H7 (cell line): ENCODE measurements around the gene IMMP2L. TPM values are rescaled to one million over a fixed set of nuclear protein-coding genes. Genes with fewer than 3 reads are reported as not detected.

ENCODE experiments used
- DNase-seq: peaks from one replicate; pipeline ENCODE4 v3.0.0; 2012
- H3K27me3 ChIP-seq: 2 replicates; pipeline ENCODE4 v1.6.0; 2011; ENCODE audit warnings: mild to moderate bottlenecking, low read length; ENCODE audit not compliant: control insufficient read depth, insufficient read depth
- H3K36me3 ChIP-seq: replicated peaks from 2 replicates; pipeline ENCODE4 v1.5.1; 2011; ENCODE audit warnings: low read length; ENCODE audit not compliant: control insufficient read depth, insufficient read depth
- H3K4me3 ChIP-seq: 2 replicates; pipeline ENCODE4 v1.5.1; 2011; ENCODE audit warnings: low read depth, mild to moderate bottlenecking, control low read depth, low read length, moderate library complexity; ENCODE audit not compliant: insufficient read depth
- total RNA-seq: library from RNA; depleted of rRNA; stranded (reverse); fragments of >200 nt; shearing (Covaris generic); gene quantifications from 2 replicates; pipeline ENCODE4 v1.2.3, GENCODE V29; 2014

The IMMP2L gene
- total RNA-seq, 1 experiment from 2014 or later: 9.2 TPM

DNA sequence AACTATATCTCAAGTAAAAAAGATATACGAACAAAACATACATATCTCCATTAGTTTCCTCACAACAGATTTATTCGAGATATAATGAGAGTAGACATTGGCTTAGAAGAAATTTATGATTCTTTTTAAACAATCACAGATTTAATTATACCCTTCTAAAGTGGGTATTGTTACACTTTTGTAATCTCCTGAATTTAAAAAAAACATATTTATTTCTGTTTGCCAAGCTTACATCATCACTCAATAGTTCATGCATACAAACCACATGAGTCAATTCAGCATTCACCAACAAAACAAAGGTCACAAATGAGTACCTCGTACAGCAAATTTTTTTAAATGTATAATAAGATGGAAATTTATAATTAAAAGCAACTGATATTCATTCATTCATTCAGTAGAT lies 453.8 kb downstream of the IMMP2L start:
- no peaks in the 10 kb centered on the region for H3K36me3 ChIP-seq
- no peaks in the 10 kb centered on the region for H3K27me3 ChIP-seq
- no peak for DNase-seq
- no peak overlapping the region for H3K4me3 ChIP-seq

- Histone ChIP-seq H3K4me3 (no peak overlapping the region), H3K36me3 (no peaks in the 10 kb centered on the region), H3K27me3 (no peaks in the 10 kb centered on the region)
- DNase-seq: no peak
These were observed 454.3 kb downstream of the IMMP2L start for GRCh38 chr7:111108000-111108399.

- no peaks in the 10 kb centered on the region for H3K36me3 ChIP-seq
- DNase-seq: no peak
- H3K4me3 ChIP-seq: no peak overlapping the region
- no peaks in the 10 kb centered on the region for H3K27me3 ChIP-seq
These were observed 454.7 kb downstream of the IMMP2L start for GRCh38 chr7:111107579-111107978.

- no peaks in the 10 kb centered on the region for H3K36me3 ChIP-seq
- H3K4me3 ChIP-seq: no peak overlapping the region
- no peak for DNase-seq
- H3K27me3 ChIP-seq: no peaks in the 10 kb centered on the region
These were observed 457.0 kb downstream of the IMMP2L start for GRCh38 chr7:111105269-111105668.

- H3K36me3 ChIP-seq: no peaks in the 10 kb centered on the region
- no peak overlapping the region for H3K4me3 ChIP-seq
- no peaks in the 10 kb centered on the region for H3K27me3 ChIP-seq
- no peak for DNase-seq
These were observed 457.6 kb downstream of the IMMP2L start for GRCh38 chr7:111104710-111105109.

- Histone ChIP-seq H3K27me3 (no peaks in the 10 kb centered on the region), H3K36me3 (no peaks in the 10 kb centered on the region), H3K4me3 (no peak overlapping the region)
- DNase-seq: no peak
These were observed 458.5 kb downstream of the IMMP2L start for GRCh38 chr7:111103678-111104274.

GRCh38 chr7:111103136-111103535 lies 459.2 kb downstream of the IMMP2L start:
- no peak for DNase-seq
- Histone ChIP-seq H3K36me3 (no peaks in the 10 kb centered on the region), H3K4me3 (no peak overlapping the region), H3K27me3 (no peaks in the 10 kb centered on the region)

- Histone ChIP-seq H3K36me3 (no peaks in the 10 kb centered on the region), H3K4me3 (no peak overlapping the region), H3K27me3 (no peaks in the 10 kb centered on the region)
- DNase-seq: no peak
These were observed 460.2 kb downstream of the IMMP2L start for GRCh38 chr7:111101856-111102646.

- H3K36me3 ChIP-seq: no peaks in the 10 kb centered on the region
- H3K27me3 ChIP-seq: 0 out of 2 replicates have a peak, but pooled peaks cover 1% of the 10 kb centered on the region
- no peak for DNase-seq
- no peak overlapping the region for H3K4me3 ChIP-seq
These were observed 463.4 kb downstream of the IMMP2L start for GRCh38 chr7:111098926-111099250.

DNA sequence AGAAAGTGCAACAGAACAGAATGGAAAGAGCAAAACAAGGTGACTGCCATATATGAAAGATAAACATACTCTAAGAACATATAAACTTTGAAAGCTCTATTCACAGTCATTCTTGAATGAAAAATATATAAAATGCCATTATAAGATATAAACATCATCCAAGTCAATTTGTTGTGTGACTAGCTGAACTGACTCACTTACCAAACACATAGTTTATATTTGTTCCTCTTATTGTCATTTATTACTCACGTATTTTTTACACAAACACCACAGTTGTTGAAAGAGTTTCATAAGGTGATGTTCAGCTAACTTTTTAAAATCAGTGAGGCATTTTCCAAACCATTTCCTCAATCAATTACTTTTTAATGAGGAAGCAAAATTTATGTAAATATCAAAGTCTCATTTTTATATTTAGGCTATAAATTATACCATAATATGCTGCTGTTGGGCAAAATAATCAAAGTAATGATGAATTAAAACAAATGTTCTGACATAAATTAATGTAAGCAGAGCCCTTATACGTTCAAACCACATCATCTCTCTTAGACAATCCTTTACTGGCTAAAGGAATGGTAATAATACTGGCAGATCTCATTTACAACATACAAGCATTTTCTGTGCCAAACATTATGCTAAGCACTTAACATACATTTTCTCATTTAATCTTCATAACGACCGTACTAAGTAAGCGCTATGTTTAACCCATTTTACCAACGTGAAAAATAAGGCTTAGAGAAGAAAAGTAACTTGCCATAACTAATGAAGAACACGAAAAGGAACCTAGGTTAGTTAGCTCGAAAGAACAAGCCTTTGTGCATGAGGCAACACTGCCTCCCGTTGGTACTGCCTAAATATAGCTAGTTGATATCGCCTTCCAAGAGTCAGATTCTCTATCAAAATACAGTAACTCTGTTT lies 464.0 kb downstream of the IMMP2L start:
- DNase-seq: no peak
- H3K4me3 ChIP-seq: no peak overlapping the region

DNA sequence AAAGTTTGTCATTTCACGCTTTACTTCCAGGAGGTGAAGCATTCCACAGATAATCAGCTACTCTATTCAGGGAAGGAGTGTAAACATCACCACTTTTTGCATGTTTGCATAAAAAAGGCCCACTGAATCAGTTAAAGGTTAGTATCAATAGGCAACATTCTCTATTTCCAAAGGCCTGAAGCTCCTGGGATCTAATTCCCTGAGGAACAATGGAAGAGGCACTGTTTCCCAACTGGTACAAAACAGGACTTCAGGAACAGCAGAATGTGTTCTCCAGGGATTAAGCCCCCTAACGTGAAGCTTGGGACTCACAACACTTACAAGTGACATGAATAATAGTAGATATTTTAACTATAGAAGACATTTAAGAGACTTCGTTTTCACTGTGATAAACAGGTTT lies 465.3 kb downstream of the IMMP2L start:
- 0 out of 2 replicates have a peak, but pooled peaks cover 1% of the 10 kb centered on the region for H3K27me3 ChIP-seq
- peak; percentile 9 for DNase-seq
- H3K4me3 ChIP-seq: no peak overlapping the region
- no peaks in the 10 kb centered on the region for H3K36me3 ChIP-seq

More for the DNA sequence above, 464.0 kb downstream of the IMMP2L start:
- Histone ChIP-seq H3K36me3 (no peaks in the 10 kb centered on the region), H3K27me3 (0 out of 2 replicates have a peak, but pooled peaks cover 1% of the 10 kb centered on the region)

GRCh38 chr7:111094419-111094818 lies 467.9 kb downstream of the IMMP2L start:
- H3K4me3 ChIP-seq: no peak overlapping the region
- 0 out of 2 replicates have a peak, but pooled peaks cover 1% of the 10 kb centered on the region for H3K27me3 ChIP-seq
- DNase-seq: no peak
- no peaks in the 10 kb centered on the region for H3K36me3 ChIP-seq

DNA sequence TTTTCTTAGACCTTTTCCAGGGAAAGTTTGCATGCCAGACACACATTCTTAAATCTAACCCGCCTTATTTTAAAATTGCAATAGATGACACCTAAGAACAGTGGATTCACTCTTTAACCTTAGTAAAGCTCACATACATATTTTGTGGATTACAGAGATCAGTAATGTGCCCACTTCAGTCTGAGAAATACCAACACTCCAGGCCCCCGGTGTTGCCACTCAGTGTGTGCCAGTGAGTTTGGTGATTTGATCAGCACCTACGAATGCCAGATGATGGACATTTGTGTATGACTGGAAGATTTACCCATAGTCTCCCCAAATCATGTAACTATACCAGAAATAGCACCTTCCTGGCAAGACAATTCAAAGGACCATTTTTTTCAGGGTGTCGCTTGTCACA lies 468.8 kb downstream of the IMMP2L start:
- Histone ChIP-seq H3K4me3 (no peak overlapping the region), H3K36me3 (no peaks in the 10 kb centered on the region), H3K27me3 (0 out of 2 replicates have a peak, but pooled peaks cover 1% of the 10 kb centered on the region)
- no peak for DNase-seq

DNA sequence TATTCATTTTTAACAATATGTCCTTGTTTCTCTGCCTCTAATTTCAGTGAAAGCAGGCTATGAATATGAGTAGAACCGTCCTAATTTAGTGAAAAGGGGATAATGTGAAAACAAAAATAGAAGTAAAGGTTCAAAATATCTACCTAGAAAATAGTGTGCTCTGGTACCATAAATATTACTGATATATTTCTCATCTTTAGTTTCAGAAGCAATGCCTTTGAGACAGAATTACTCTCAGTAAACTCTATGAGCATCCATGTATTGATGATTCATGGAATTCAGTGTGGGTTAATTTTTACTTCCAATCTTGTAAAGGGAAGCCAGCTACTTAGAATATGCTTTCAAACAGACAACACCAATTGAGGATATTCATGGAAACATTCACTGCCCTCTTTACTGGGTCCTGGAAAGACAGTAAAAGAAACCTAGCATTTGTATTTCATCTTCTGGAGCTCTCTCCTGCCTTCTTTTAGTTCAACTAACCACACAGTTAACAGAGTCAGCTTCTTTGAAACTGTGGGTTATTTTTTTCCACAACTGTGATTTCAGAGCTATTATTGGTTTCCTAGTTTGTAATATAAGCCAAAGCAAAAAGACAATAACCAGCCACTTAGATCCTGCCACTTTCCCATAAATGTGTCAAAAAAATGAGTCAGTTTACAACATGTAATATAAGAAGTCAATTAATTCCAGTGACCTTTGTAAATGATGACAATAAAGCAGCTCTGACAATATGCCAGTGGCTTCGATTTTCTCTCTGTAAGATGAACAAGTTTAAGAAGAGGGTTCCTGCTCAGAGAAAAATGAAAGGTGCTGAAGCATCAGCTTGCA lies 469.7 kb downstream of the IMMP2L start:
- H3K36me3 ChIP-seq: no peaks in the 10 kb centered on the region
- H3K27me3 ChIP-seq: 0 out of 2 replicates have a peak, but pooled peaks cover 1% of the 10 kb centered on the region
- no peak for DNase-seq
- H3K4me3 ChIP-seq: no peak overlapping the region
